Measurements from ENCODE around the gene SEPTIN11.

GRCh38 chr4:76969495-76969894 lies 19.9 kb downstream of the SEPTIN11 start:
- TF ChIP-seq CTCF (IDR thresholded peaks at IDR 0.05; ENCODE audit: insufficient read depth, low read depth, low read length), result no peak
- no peak for TF ChIP-seq EZH2 (IDR thresholded peaks at IDR 0.05; ENCODE audit: insufficient read depth, low read length)
